GM21360 (cell line): ENCODE data around the gene INPP4B.

ENCODE experiments used
- ATAC-seq: cut with Tn5 transposase; IDR thresholded peaks from one replicate; pipeline ENCODE4 v1.9.1; 2021; ENCODE audit warnings: mild to moderate bottlenecking, moderate library complexity; ENCODE audit not compliant: unreplicated experiment

INPP4B gene

DNA sequence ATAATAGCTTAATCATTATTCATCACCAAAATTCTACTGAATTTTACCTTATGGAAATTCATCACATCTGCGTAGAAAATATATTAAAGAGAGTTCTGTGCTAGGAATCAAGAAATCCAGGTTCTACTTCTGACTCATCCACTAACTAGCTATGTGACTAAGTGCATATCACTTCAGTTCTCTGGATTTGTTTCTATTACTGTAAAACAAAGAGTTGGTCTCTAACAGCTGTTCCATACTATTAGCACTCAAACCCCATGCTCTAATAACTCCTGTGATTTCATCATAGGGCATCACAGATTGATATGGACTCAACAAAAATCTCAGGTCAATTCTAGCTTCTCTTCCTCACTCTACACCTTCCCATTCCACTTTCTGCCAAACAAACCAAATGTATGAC, 572.0 kb downstream of the INPP4B start:
- ATAC-seq: no peak

- ATAC-seq: no peak
Observed at GRCh38 chr4:142272452-142272851, 573.6 kb downstream of the INPP4B start.

DNA sequence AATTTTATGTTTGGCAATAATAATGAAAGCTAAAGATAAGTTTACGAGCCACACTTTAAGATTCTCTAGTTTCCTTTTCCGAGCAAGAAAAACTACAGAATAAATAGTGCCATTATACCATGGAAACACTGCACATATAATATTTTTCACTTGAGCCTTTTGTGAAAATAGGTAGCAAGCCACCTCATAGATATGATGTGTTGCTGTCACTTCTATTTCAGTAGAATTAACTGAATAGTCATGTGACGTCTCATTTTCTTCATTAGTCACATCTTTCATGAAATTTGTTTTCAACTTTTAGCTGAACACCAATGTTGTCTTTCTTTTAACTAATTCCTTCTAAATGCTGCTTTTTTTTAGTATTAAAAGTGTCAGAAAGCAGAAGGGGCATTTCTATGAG, 574.3 kb downstream of the INPP4B start:
- no peak for ATAC-seq

DNA sequence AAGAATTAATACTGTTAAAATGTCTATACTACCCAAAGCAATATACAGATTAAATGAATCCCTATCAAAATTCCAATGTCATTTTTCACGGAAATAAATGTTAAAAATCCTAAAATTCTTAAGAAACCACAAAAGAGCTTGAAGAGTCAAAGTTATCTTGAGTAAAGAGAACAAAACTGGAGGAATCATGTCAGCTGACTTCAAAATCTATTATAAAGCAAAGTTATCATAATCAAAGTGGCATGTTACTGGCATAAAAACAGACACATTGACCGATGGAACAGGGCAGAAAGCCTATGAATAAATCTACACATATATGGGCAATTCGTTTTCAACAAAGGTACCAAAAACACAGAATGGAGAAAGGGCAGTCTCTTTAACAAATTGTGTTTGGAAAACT, 579.0 kb downstream of the INPP4B start:
- ATAC-seq: no peak

DNA sequence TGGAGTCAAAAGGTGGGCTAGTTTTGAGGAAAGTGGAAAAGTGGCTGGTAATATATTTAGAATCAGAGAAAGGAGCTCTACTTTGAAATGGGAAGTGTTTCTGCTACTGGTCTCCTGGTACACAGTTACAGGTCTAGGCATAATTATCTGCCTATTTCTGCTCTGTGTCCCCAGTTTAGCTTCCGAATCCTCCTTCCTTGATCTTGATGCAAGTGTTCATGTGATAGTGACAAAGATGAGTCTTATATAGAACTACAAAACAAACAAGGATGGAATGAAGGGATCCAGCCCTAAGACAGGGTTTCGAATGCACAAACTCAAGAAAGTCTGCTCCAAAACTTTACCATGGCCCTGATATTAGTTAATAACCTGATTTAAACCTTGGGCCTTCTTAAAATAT, 580.2 kb downstream of the INPP4B start:
- ATAC-seq: no peak

DNA sequence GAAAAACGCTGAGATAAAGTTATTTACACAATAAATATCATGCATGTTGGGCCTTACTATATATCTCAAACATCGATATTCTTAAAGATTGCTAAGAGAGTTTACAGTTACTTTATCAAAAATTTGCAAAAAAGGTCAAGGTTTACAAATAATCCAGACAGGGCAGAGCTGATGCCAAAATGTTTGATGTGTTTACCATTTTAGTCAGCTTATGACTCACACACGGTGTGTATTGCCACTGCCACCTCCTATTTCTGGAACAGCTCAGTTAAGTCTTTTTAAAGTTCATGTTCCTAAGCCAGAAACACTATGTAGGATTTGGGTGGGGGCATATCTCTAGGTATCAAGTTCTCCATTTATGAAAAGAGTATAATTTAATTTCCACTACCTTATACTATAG, 580.6 kb downstream of the INPP4B start:
- ATAC-seq: no peak

DNA sequence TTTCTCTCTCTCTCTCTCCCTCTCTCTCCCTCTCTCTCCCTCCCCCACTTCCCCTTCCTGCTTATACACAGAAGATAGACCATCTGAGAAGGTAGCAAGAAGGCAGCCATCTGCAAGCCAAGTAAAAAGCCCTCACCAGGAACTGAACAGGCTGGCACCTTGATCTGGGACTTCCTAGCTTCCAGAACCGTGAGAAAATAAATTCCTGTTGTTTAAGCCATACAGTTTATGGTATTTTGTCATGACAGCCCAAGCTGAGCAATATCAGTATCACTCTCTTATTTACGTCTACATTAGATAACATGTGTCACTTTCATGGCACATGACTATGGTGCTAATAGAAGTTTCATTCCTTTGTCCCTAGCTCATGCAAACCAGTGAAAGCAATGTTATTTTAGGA, 581.1 kb downstream of the INPP4B start:
- ATAC-seq: no peak

GRCh38 chr4:142262956-142263355, 583.1 kb downstream of the INPP4B start:
- ATAC-seq: no peak

- ATAC-seq: no peak
Observed at GRCh38 chr4:142248946-142249345, 597.2 kb downstream of the INPP4B start.

- ATAC-seq: no peak
Observed at GRCh38 chr4:142243255-142243654, 602.8 kb downstream of the INPP4B start.

DNA sequence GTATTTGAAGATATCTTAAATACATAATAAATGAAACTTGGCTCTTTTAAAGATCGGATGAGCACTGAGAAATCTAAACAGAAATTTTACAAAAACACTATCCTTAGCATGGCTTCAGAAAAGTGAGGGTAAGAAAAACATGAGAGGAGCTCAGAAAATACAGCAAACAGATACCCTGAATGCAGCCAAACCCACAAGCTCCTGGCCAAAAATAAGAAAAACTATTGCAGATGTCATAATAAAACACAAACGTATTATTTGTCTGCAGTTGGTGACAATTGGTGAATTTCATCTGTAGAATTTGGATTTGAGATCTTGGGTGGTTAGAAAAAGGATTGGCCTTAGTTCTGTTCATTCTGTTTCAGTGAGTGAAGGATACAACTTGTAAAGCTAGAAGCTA, 603.9 kb downstream of the INPP4B start:
- ATAC-seq: no peak

- no peak for ATAC-seq
Observed at GRCh38 chr4:142238589-142238988, 607.5 kb downstream of the INPP4B start.

GRCh38 chr4:142236268-142236667, 609.8 kb downstream of the INPP4B start:
- no peak for ATAC-seq

GRCh38 chr4:142231787-142232186, 614.3 kb downstream of the INPP4B start:
- ATAC-seq: no peak

DNA sequence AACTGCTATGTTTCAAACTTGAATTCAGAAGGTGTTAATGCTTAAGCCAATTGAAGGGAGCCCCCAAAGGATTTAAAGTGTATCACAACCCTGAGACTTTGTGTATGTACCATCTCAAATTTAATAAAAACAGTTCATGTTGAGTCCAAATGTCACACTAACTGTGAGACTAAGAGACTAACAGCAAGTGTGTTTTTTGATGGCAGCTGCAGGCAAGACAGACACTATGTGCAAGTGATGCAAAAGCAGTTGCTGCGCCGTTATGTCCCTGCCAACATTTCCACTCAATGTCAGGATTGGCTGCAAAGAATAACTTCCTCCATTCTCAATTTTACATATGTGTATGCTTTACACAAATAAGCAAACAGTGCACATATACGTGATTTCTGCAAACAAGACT, 615.1 kb downstream of the INPP4B start:
- ATAC-seq: no peak

- ATAC-seq: no peak
Observed at GRCh38 chr4:142226014-142226413, 620.1 kb downstream of the INPP4B start.

GRCh38 chr4:142222127-142222526, 624.0 kb downstream of the INPP4B start:
- no peak for ATAC-seq

- no peak for ATAC-seq
Observed at GRCh38 chr4:142218726-142219125, 627.4 kb downstream of the INPP4B start.

DNA sequence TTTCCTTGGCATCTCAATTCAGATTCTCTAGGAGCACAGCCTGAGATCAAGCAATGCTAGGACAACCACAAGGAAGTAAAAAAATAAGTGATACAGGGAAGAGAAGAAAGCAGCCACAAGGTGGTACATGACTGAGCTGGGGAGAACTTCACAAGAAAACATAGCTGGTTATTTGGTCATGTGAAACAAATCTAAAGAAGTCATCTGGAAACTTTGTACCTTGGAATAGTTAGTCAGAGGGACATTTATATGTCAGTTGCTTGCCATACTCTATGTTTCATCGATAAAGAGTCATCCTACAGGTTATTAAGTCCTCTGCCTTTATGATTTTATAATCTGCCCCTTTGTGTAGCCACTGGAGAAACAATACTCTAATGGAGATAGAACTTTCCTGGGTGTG, 634.7 kb downstream of the INPP4B start:
- no peak for ATAC-seq

DNA sequence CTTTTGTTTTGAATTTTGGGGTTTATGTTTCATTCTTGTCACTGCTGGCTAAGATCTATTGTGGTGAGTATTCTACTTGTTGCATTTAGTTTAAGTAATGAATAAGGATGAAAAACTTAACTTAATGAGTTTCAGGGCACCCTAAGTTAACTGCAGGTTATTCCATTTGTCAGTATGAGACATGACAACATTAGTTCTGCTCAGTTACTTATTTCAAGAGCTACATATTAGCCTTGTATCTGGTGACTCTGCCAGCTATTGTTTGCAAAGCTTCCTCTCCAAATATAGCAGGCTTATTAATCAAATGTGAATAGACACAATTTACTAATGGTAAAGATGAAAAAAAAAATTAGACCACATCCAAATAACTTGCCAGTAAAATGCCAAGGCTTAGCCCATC, 642.6 kb downstream of the INPP4B start:
- no peak for ATAC-seq

DNA sequence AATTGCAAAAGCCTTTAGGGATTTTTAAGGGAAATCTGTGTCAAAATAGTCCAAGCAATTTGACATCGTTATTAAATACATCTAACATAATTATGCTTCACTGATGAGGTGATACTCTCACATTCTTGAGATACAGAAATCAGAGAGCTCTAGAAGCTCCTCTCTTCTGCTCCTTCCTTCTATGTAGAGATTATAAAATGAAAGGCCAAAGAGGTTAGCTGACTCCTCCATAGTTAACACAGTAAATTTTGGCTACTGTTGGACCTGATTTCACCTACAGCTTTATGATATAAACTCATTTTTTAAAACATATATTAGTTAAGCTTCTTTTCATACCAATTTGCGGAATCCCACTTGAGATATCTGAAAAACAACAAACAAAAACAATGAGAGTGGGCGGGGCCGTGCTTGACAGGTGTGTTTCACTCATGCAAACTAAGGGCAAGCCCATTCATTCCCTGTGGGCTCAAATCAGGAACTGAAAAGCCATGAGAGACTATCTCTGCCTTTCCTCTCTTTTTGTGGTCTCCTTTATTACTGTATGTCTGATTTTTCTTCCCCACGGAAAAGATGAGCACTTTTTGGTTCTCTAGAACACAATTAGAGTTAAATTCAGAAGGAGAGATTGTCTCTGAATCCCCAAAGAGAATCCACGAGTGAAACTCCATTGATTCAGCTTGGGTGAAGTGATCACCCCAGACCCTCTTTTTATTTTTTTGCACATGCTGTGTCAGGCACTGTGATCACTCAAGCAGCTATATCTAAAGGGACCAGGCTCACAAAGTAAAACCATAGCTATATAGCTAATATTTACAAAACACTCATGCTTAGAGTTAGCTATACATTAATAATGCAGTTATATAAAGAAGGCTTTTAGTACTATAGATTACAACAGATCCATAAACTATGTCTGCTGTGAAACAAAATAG, 643.4 kb downstream of the INPP4B start:
- ATAC-seq: peak; percentile 96

DNA sequence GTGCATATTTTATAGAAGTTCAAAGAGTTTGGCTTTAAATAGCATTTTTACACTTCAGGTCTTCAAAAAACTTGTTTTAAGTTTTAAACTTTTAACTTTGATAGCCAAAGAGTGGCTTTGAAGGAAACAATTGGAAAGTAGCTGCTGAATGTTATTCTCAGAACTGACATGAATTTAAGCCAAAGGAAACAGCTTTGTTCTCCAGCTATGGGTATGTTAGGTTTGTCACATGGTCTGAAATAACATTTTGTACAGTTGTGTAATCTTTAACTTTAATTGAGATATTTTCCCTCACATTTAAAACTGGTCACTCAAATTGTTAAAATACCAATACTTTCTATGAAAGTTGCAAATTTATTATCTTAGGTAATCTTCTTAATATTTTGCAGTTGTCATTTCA, 645.1 kb downstream of the INPP4B start:
- ATAC-seq: no peak

DNA sequence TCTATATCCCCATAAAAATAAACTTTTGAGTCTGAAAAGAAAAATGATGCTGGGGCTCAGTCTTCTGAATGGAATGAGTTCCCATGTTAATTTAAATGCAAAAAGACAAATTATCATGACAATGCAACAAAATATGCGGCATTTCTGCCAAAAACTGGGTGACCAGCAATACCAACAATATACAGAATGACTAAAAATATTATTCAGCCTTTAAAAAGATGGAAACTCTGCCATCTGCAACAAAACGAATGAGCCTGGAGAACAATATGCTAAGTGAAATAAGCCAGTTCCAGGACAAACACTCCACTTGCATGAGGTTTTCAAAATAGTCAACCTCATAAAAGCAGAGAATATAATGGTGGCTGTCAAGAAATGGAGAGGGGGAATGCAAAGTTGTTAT, 651.2 kb downstream of the INPP4B start:
- no peak for ATAC-seq
